Mesenchymal stem cell (in vitro differentiated cells and primary cell): ENCODE results near the gene PRODH2.
A peak's percentile ranks its signal among the peaks of the same experiment; 100 is the strongest.
"Not testable (repeated sequence)": the region's sequence is repeated elsewhere in the genome, so short reads cannot be mapped to it uniquely, and the experiment has no call there.

Experiments
- DNase-seq: peaks from one replicate; pipeline ENCODE4 v3.0.0-alpha.2; 2013
- H2AFZ ChIP-seq: one replicate; pipeline ENCODE4 v1.6.1; 2013; ENCODE audit warnings: low read depth, mild to moderate bottlenecking, control low read depth, inconsistent platforms, low read length, moderate library complexity
- H2AK5ac ChIP-seq: 2 replicates; pipeline ENCODE4 v1.6.1; 2013; ENCODE audit warnings: low read length, moderate library complexity, mild to moderate bottlenecking, inconsistent platforms; ENCODE audit not compliant: severe bottlenecking
- H2BK120ac ChIP-seq: one replicate; pipeline ENCODE4 v1.6.1; 2013; ENCODE audit warnings: low read depth, mild to moderate bottlenecking, inconsistent platforms, low read length, moderate library complexity
- H2BK12ac ChIP-seq, 2 experiments: one replicate each; pipeline ENCODE4 v1.6.1; 2013; ENCODE audit warnings: inconsistent platforms in 2 of 2, low read length in 2 of 2, mild to moderate bottlenecking in 2 of 2, moderate library complexity in 2 of 2, control low read depth in 1 of 2
- H2BK15ac ChIP-seq: one replicate; pipeline ENCODE4 v1.6.1; 2013; ENCODE audit warnings: mild to moderate bottlenecking, low read depth, inconsistent platforms; ENCODE audit not compliant: poor library complexity, severe bottlenecking
- H2BK5ac ChIP-seq: 2 replicates; pipeline ENCODE4 v1.6.1; 2013; ENCODE audit warnings: low read depth, mild to moderate bottlenecking, low read length, control low read depth, inconsistent platforms; ENCODE audit not compliant: poor library complexity, severe bottlenecking
- H3K14ac ChIP-seq, 2 experiments: one replicate each; pipeline ENCODE4 v1.6.1; 2013; ENCODE audit warnings: inconsistent platforms in 2 of 2, low read length in 2 of 2, control low read depth in 1 of 2, mild to moderate bottlenecking in 1 of 2, moderate library complexity in 1 of 2
- H3K18ac ChIP-seq, 2 experiments: one replicate each; pipeline ENCODE4 v1.6.1; 2013; ENCODE audit warnings: inconsistent platforms in 2 of 2, low read length in 2 of 2, control low read depth in 1 of 2, low read depth in 1 of 2, mild to moderate bottlenecking in 1 of 2
- H3K23ac ChIP-seq, 2 experiments: one replicate each; pipeline ENCODE4 v1.6.1; 2013; ENCODE audit warnings: inconsistent platforms in 2 of 2, low read length in 2 of 2, mild to moderate bottlenecking in 2 of 2, moderate library complexity in 2 of 2, control low read depth in 1 of 2
- H3K27ac ChIP-seq: 2 replicates; pipeline ENCODE4 v1.5.1; 2013; ENCODE audit warnings: mild to moderate bottlenecking, moderate library complexity, low read length, control low read depth, inconsistent platforms; ENCODE audit not compliant: poor library complexity, severe bottlenecking
- H3K27me3 ChIP-seq, 2 experiments: 2 replicates each; pipeline versions ENCODE4 v1.6.1 to v1.7.0; 2013; ENCODE audit warnings: low read length in 2 of 2, mild to moderate bottlenecking in 2 of 2, moderate library complexity in 2 of 2, control low read depth in 1 of 2, inconsistent platforms in 1 of 2; ENCODE audit not compliant: control insufficient read depth in 1 of 2, insufficient read depth in 1 of 2
- H3K36me3 ChIP-seq, 2 experiments: 2 replicates each; pipeline versions ENCODE4 v1.6.1 to v1.7.0; 2013; ENCODE audit warnings: low read length in 2 of 2, control low read depth in 1 of 2, inconsistent platforms in 1 of 2, low read depth in 1 of 2, mild to moderate bottlenecking in 1 of 2; ENCODE audit not compliant: insufficient read depth in 2 of 2, control insufficient read depth in 1 of 2
- H3K4ac ChIP-seq, 2 experiments: one replicate each; pipeline ENCODE4 v1.6.1; 2013; ENCODE audit warnings: inconsistent platforms in 2 of 2, low read length in 2 of 2, mild to moderate bottlenecking in 2 of 2, moderate library complexity in 2 of 2, control low read depth in 1 of 2, low read depth in 1 of 2
- H3K4me1 ChIP-seq: 2 replicates; pipeline ENCODE4 v1.6.1; 2013; ENCODE audit warnings: low read depth, low read length, control low read depth; ENCODE audit not compliant: control insufficient read depth, insufficient read depth
- H3K4me2 ChIP-seq: 2 replicates; pipeline ENCODE4 v1.6.1; 2013; ENCODE audit warnings: low read length, mild to moderate bottlenecking, inconsistent platforms; ENCODE audit not compliant: poor library complexity, severe bottlenecking
- H3K4me3 ChIP-seq, 2 experiments: 2 replicates each; pipeline versions ENCODE4 v1.5.1 to v1.7.0; 2013; ENCODE audit warnings: low read length in 2 of 2, mild to moderate bottlenecking in 2 of 2, control low read depth in 1 of 2, low read depth in 1 of 2; ENCODE audit not compliant: insufficient read depth in 1 of 2
- H3K79me1 ChIP-seq: replicated peaks from 2 replicates; pipeline ENCODE4 v1.6.1; 2013; ENCODE audit warnings: mild to moderate bottlenecking, control low read depth, low read length, inconsistent platforms; ENCODE audit not compliant: poor library complexity, severe bottlenecking
- H3K9ac ChIP-seq: 2 replicates; pipeline ENCODE4 v1.7.0; 2013; ENCODE audit warnings: mild to moderate bottlenecking, low read length, moderate library complexity
- H3K9me3 ChIP-seq: 2 replicates; pipeline ENCODE4 v1.7.0; 2013; ENCODE audit warnings: mild to moderate bottlenecking, low read length; ENCODE audit not compliant: control insufficient read depth
- H4K8ac ChIP-seq: one replicate; pipeline ENCODE4 v1.6.1; 2013; ENCODE audit warnings: inconsistent platforms, mild to moderate bottlenecking, low read length, moderate library complexity
- H4K91ac ChIP-seq: one replicate; pipeline ENCODE4 v1.6.1; 2013; ENCODE audit warnings: mild to moderate bottlenecking, low read length, inconsistent platforms
- WGBS: methylation state at CpG from one replicate; pipeline ENCODE4 v1.1.7; 2013; ENCODE audit warnings: mixed read lengths; 5-methylcytosine and 5-hydroxymethylcytosine counted together

Gene PRODH2

DNA sequence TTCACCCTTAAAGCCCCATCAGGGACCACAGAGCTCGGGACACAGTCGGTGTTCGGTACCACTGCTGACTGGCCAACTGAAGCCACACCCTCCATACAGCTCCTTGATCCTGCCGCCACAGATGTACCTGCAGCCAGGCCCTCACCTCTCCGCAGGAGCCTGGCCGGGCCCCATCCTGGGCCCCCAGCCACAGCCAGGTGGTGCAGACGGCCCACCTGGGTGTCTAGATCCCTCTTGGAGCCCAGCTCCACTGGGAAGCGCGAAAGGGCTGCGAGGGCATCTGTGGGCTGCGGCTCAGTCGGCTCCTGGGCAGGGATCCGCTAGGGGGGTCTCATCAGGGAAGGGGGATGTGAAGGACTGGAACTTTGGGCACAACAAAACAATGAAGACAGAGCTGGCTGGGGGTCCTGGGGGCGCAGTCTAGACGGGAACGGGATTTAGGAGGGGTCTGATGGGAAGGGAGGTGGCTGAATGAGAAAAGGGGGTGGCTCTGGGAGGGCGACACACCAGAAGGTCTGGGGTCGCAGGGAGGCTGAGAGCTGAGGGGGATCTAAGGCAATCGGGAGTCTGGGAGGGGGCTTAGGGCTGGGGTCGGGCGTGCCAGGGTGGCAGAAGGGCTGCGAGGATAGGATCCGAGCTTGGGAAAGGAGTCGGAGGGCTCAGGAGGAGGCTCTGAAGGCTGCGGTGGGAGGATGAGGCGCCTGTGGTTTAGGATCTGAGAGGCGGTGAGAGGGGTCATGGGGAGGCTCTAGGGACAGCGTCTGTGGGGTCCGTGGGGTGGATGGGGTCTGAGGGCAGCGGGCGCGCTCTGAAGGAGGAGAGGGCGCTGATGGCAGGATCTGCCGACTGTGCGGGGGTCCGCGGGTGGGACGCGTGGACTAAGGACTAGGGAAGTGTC, 15.8 kb downstream of the PRODH2 start:
- H3K4ac ChIP-seq: no peak overlapping the region
- no peak overlapping the region for H3K14ac ChIP-seq
- 35% methylated on average over 39 of the region's 39 CpGs for WGBS
- H3K27me3 ChIP-seq: peaks cover 34 to 36% of the 10 kb centered on the region in 2 experiments
- no peak overlapping the region for H3K4me3 ChIP-seq
- H2BK5ac ChIP-seq: no peak overlapping the region
- no peak overlapping the region for H4K8ac ChIP-seq
- no peak overlapping the region for H3K23ac ChIP-seq
- no peaks in the 10 kb centered on the region for H3K4me1 ChIP-seq
- H4K91ac ChIP-seq: no peak overlapping the region
- H3K9me3 ChIP-seq: peaks cover 2% of the 10 kb centered on the region
- no peak overlapping the region for H3K27ac ChIP-seq
- H2AFZ ChIP-seq: no peak overlapping the region
- no peak overlapping the region for H2BK12ac ChIP-seq
- H3K9ac ChIP-seq: no peak overlapping the region
- H3K79me1 ChIP-seq: no peaks in the 10 kb centered on the region
- H3K18ac ChIP-seq: no peak overlapping the region
- H3K4me2 ChIP-seq: no peak overlapping the region
- H2BK15ac ChIP-seq: no peak overlapping the region
- no peak overlapping the region for H2BK120ac ChIP-seq
- no peak overlapping the region for H2AK5ac ChIP-seq
- no peak for DNase-seq
- peaks cover 0 to 3% of the 10 kb centered on the region in 2 experiments for H3K36me3 ChIP-seq

DNA sequence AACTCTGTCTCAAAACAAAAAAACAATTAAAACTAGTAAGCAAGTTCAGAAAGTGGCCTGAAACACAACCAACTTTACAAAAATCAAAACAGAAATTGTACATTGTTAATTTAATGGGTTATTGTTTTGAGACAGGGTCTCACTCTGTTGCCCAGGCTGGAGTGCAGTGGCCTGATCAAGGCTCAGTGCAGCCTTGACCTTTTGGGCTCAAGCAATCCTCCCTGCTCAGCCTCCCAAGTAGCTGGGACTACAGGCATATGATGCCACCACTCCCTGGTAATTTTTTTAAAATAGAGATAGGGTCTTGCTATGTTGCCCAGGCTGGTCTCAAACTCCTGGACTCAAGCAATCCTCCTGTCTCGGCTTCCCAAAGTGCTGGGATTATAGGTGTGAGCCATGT, 17.1 kb downstream of the PRODH2 start:
- not testable (repeated sequence) for H3K4ac ChIP-seq, H4K8ac ChIP-seq, H3K23ac ChIP-seq, H3K4me3 ChIP-seq, H4K91ac ChIP-seq, H2BK120ac ChIP-seq, H3K36me3 ChIP-seq, H2AK5ac ChIP-seq, H2BK5ac ChIP-seq, H2BK12ac ChIP-seq, DNase-seq, H3K9ac ChIP-seq, H3K79me1 ChIP-seq, H2AFZ ChIP-seq, H3K27ac ChIP-seq, H3K4me1 ChIP-seq, H3K4me2 ChIP-seq, H3K18ac ChIP-seq, H3K9me3 ChIP-seq, H3K14ac ChIP-seq, H2BK15ac ChIP-seq
- H3K27me3 ChIP-seq: peaks cover 29 to 36% of the 10 kb centered on the region in 2 experiments
- no CpG with 5 or more reads among the region's 1 CpG for WGBS

DNA sequence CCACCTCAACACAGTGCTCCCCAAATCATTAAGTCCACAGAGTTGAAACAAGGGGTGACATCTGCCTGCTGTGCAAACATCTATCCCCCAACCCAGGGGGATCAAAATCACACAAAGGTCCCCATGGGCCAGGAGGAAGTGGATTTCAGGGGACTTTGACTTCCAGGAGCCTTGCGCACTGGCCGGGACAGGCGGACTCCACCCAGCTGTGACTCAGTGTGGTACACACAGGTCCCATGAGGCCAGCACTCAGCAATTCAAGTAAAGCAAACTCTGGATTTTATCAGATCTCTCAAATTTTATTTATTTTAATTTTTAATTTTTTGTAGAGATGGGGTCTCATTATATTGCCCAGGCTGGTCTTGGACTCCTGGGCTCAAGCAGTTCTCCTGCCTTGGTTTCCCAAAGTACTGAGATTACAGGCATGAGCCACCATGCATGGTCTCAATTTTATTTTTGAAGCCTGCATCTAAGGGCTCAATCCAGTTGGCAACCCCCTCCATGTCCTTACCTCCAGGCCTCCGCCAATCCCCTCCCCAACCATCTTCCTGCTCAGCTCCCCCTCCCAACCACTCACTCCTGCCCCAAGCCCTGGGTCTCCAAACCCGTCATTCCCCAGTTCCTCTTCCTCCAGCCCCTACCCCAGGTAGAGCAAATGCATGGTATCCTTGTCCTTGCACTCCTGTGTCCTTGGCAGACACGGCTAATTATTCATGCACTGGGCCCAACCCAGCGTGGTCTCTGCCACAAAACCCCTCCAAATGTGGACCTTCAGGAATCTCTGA, 19.1 kb downstream of the PRODH2 start:
- H3K36me3 ChIP-seq: peaks cover 0 to 3% of the 10 kb centered on the region in 2 experiments
- WGBS: 79% methylated on average over 5 of the region's 7 CpGs

DNA sequence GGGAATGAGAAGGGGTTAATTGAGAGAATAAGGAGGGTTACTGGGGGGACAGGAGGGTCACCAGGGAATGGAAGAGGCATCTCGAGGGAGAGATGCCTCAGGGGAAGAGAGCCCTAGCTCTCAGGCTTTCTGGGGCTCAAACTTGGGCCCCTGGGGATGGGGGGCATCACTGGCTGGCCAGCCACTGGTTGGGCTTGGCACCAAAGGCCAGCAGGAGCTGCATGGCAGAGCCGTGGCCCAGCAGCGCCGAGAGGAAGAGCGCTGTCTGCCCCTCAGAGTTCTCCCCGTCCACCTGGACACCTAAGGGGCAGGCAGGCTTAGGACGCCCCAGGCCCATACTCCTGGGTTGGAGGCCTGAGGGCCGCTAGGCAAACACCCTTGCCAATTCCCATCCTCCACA, 19.8 kb downstream of the PRODH2 start:
- Histone ChIP-seq H3K23ac (peak overlapping the region in 1 of 2 experiments; percentile 42), H3K18ac (no peak overlapping the region), H3K27ac (no peak overlapping the region), H2BK15ac (no peak overlapping the region), H3K27me3 (peaks cover 17 to 27% of the 10 kb centered on the region in 2 experiments), H3K36me3 (peaks cover 0 to 3% of the 10 kb centered on the region in 2 experiments), H2AFZ (no peak overlapping the region), H3K4ac (no peak overlapping the region), H3K9ac (no peak overlapping the region), H2BK12ac (no peak overlapping the region), H3K4me1 (peaks cover 2% of the 10 kb centered on the region), H4K8ac (no peak overlapping the region), H3K4me3 (no peak overlapping the region), H3K14ac (no peak overlapping the region), H2BK120ac (no peak overlapping the region), H2BK5ac (no peak overlapping the region), H3K4me2 (no peak overlapping the region), H3K79me1 (no peaks in the 10 kb centered on the region), H2AK5ac (no peak overlapping the region), H4K91ac (no peak overlapping the region), H3K9me3 (no peaks in the 10 kb centered on the region)
- 86% methylated on average over 8 of the region's 8 CpGs for WGBS
- no peak for DNase-seq

More for the DNA sequence above, 19.1 kb downstream of the PRODH2 start:
- H3K14ac ChIP-seq: no peak overlapping the region
- no peak overlapping the region for H3K9ac ChIP-seq
- H2BK120ac ChIP-seq: no peak overlapping the region
- no peak overlapping the region for H2AFZ ChIP-seq
- no peak overlapping the region for H3K4me3 ChIP-seq
- H3K9me3 ChIP-seq: no peaks in the 10 kb centered on the region
- no peak overlapping the region for H4K8ac ChIP-seq
- no peak overlapping the region for H3K4me2 ChIP-seq
- peaks cover 22 to 33% of the 10 kb centered on the region in 2 experiments for H3K27me3 ChIP-seq
- no peak overlapping the region for H2AK5ac ChIP-seq
- H2BK12ac ChIP-seq: no peak overlapping the region
- no peaks in the 10 kb centered on the region for H3K79me1 ChIP-seq
- peak; percentile 8 for DNase-seq
- H3K4me1 ChIP-seq: peaks cover 2% of the 10 kb centered on the region
- no peak overlapping the region for H4K91ac ChIP-seq
- no peak overlapping the region for H3K18ac ChIP-seq
- H2BK15ac ChIP-seq: peak overlapping the region; percentile 16
- no peak overlapping the region for H2BK5ac ChIP-seq
- no peak overlapping the region for H3K23ac ChIP-seq
- no peak overlapping the region for H3K27ac ChIP-seq
- no peak overlapping the region for H3K4ac ChIP-seq
